ENCODE data around the gene TAS2R60. TPM values are rescaled to one million over a fixed set of nuclear protein-coding genes. Genes with fewer than 3 reads are reported as not detected.
"Not testable (repeated sequence)": the region's sequence is repeated elsewhere in the genome, so short reads cannot be mapped to it uniquely, and the experiment has no call there.

Gene TAS2R60
- total and polyA plus RNA-seq, 12 donors = not detected

GRCh38 chr7:143413123-143413522 is 30.1 kb upstream of the TAS2R60 start:
- ATAC-seq (no peak), DNase-seq (no peak)
- no peak for TF ChIP-seq CTCF (IDR thresholded peaks at IDR 0.05)

DNA sequence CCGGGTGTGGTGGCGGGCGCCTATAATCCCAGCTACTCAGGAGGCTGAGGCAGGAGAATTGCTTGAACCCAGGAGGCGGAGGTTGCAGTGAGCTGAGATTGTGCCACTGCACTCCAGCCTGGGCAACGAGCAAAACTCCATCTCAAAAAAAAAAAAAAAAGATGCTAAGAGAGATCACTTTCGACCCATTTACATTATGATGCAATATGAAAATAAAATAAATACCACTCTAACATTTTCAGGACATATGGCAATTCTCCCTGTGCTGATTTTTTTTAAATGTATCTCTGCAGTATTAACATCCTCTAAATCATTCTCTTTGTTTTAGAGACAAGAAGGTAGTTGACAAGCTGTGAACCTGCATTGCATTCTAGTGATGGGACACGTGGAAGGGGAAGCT is 28.0 kb upstream of the TAS2R60 start:
- not testable (repeated sequence) for H3K4me3 ChIP-seq, H3K36me3 ChIP-seq, H3K27ac ChIP-seq, H3K9me3 ChIP-seq, ATAC-seq, DNase-seq
- 88 to 90% methylated on average over 7 of the region's 7 CpGs for WGBS, 2 donors
- Histone ChIP-seq H3K4me1 (peaks cover 0 to 43% (median 5%) of the 10 kb centered on the region in 9 donors), H3K27me3 (peaks cover 0 to 29% (median 10%) of the 10 kb centered on the region in 7 donors)
- intact Hi-C loops (cut with DNase I) = loop anchor here in 8 of 10 donors (5.0 to 10.0 kb wide), 9 partner anchors 33 to 178 kb away; partner anchors contain the start of genes FAM131B (in 3 of the 8), ZYX (in 2 of the 8) and CLCN1 (in 1 of the 8)

More at GRCh38 chr7:143413123-143413522, 30.1 kb upstream of the TAS2R60 start:
- no peak overlapping the region for H3K4me3 ChIP-seq
- H3K9me3 ChIP-seq = no peaks in the 10 kb centered on the region
- H3K36me3 ChIP-seq = no peaks in the 10 kb centered on the region
- H3K4me1 ChIP-seq = peaks cover 3 to 64% (median 15%) of the 10 kb centered on the region in 9 donors
- H3K27ac ChIP-seq = peak overlapping the region in 1 of 10 donors; percentile 51
- H3K27me3 ChIP-seq = peaks cover 0 to 33% (median 10%) of the 10 kb centered on the region in 7 donors
- WGBS, 2 donors = 89 to 92% methylated on average over 8 of the region's 8 CpGs
- intact Hi-C loops (cut with DNase I) = loop anchor here in 6 of 10 donors (10.0 kb wide), 4 partner anchors 48 to 108 kb away; partner anchors contain the start of genes FAM131B (in 3 of the 6) and CLCN1 (in 1 of the 6)

DNA sequence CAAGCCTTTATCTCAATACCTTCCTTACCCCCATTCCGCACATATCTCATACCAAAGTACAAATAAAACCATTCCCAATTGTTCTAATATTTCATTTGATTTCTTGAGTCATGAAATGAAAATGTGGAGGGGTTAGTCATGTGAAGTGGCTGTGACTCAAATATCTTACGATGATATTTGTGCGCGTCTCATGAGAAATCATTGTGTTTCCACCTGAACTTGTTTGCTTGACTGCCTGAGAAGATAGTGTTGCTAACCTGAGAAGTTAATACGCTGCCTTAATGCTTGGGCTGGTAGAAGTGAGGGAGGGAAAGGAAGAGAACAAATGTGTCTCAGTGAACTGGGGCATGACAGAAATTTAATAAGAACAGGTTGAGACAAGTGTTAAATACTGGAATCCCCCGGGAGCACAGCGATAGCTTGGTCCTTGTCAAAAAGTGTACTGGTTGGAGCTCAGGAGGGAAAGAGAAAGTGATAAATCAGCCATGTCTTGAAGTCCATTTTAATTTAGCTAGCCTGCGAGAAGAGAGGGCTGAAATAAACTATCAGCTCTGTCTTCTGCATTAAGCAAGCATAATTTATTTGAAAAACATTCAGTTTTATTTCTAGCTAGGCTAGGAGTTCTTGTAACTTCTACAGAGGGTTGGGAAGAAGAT is 27.4 kb upstream of the TAS2R60 start:
- intact Hi-C loops (cut with DNase I) = loop anchor here in 9 of 10 donors (1.0 to 10.0 kb wide), 15 partner anchors 34 to 179 kb away; partner anchors contain the start of genes ZYX (in 4 of the 9), FAM131B (in 3 of the 9) and CLCN1 (in 1 of the 9)
- WGBS, 2 donors = 85 to 88% methylated on average over 8 of the region's 8 CpGs

GRCh38 chr7:143416565-143417149 is 26.6 kb upstream of the TAS2R60 start:
- H3K27me3 ChIP-seq = peaks cover 0 to 29% (median 10%) of the 10 kb centered on the region in 7 donors
- ATAC-seq = peak in 2 of 8 donors; percentile 42 to 67
- H3K9me3 ChIP-seq = no peaks in the 10 kb centered on the region

More for the DNA sequence above, 27.4 kb upstream of the TAS2R60 start:
- no peak overlapping the region for H3K4me3 ChIP-seq
- no peak overlapping the region for H3K27ac ChIP-seq
- DNase-seq (no peak), ATAC-seq (no peak)
- peaks cover 0 to 36% (median 3%) of the 10 kb centered on the region in 9 donors for H3K4me1 ChIP-seq
- H3K36me3 ChIP-seq = no peaks in the 10 kb centered on the region
- H3K9me3 ChIP-seq = no peaks in the 10 kb centered on the region
- H3K27me3 ChIP-seq = peaks cover 0 to 29% (median 10%) of the 10 kb centered on the region in 7 donors
- no peak for TF ChIP-seq CTCF (IDR thresholded peaks at IDR 0.05)

More at GRCh38 chr7:143416565-143417149, 26.6 kb upstream of the TAS2R60 start:
- 4 to 5% methylated on average over 3 of the region's 3 CpGs for WGBS, 2 donors
- H3K4me3 ChIP-seq = no peak overlapping the region
- H3K4me1 ChIP-seq = peaks cover 0 to 29% (median 0%) of the 10 kb centered on the region in 9 donors
- H3K27ac ChIP-seq = no peak overlapping the region
- TF ChIP-seq CTCF (IDR thresholded peaks at IDR 0.05) = peak; percentile 74 to 88 (median 82)
- DNase-seq = no peak
- intact Hi-C loops (cut with DNase I) = loop anchor here in 9 of 10 donors (1.0 to 10.0 kb wide), 15 partner anchors 34 to 179 kb away; partner anchors contain the start of genes ZYX (in 4 of the 9), FAM131B (in 3 of the 9) and CLCN1 (in 1 of the 9)
- no peaks in the 10 kb centered on the region for H3K36me3 ChIP-seq

All from heart right ventricle (tissue), 16 donors.